Duodenal mucosa (tissue), 2 donors: ENCODE results near the gene PZP.
A peak's percentile ranks its signal among the peaks of the same experiment; 100 is the strongest.

Experiments
- H3K27ac ChIP-seq: one replicate; pipeline ENCODE4 v1.7.0; 2013; ENCODE audit warnings: low read depth, low read length
- H3K27me3 ChIP-seq, 2 donors: one replicate each; pipeline ENCODE4 v1.7.0; 2013; ENCODE audit warnings: low read length in 2 of 2, control low read depth in 1 of 2; ENCODE audit not compliant: insufficient read depth in 2 of 2, control insufficient read depth in 1 of 2
- H3K36me3 ChIP-seq, 2 donors: one replicate each; pipeline ENCODE4 v1.7.0; 2013; ENCODE audit warnings: low read length in 2 of 2, control low read depth in 1 of 2; ENCODE audit not compliant: insufficient read depth in 2 of 2, control insufficient read depth in 1 of 2
- H3K4me1 ChIP-seq, 2 donors: one replicate each; pipeline ENCODE4 v1.7.0; 2013; ENCODE audit warnings: low read length in 2 of 2, control low read depth in 1 of 2; ENCODE audit not compliant: insufficient read depth in 2 of 2, control insufficient read depth in 1 of 2
- H3K4me3 ChIP-seq, 2 donors: one replicate each; pipeline ENCODE4 v1.7.0; 2013; ENCODE audit warnings: low read length in 2 of 2, low read depth in 1 of 2
- H3K9ac ChIP-seq, 2 donors: one replicate each; pipeline ENCODE4 v1.7.0; 2013; ENCODE audit warnings: low read length in 2 of 2, low read depth in 1 of 2
- H3K9me3 ChIP-seq, 2 donors: one replicate each; pipeline ENCODE4 v1.7.0; 2013; ENCODE audit warnings: low read length in 2 of 2, control low read depth in 1 of 2; ENCODE audit not compliant: control insufficient read depth in 1 of 2

PZP gene

GRCh38 chr12:9127936-9128663, 80.1 kb downstream of the PZP start:
- Histone ChIP-seq H3K36me3 (no peaks in the 10 kb centered on the region), H3K4me3 (no peak overlapping the region), H3K4me1 (no peaks in the 10 kb centered on the region), H3K9ac (no peak overlapping the region), H3K9me3 (no peaks in the 10 kb centered on the region), H3K27me3 (no peaks in the 10 kb centered on the region), H3K27ac (no peak overlapping the region)

GRCh38 chr12:9127484-9127883, 80.7 kb downstream of the PZP start:
- Histone ChIP-seq H3K9ac (no peak overlapping the region), H3K27ac (no peak overlapping the region), H3K4me1 (no peaks in the 10 kb centered on the region), H3K27me3 (no peaks in the 10 kb centered on the region), H3K4me3 (no peak overlapping the region), H3K9me3 (no peaks in the 10 kb centered on the region), H3K36me3 (no peaks in the 10 kb centered on the region)

GRCh38 chr12:9124383-9125031, 83.7 kb downstream of the PZP start:
- no peak overlapping the region for H3K9ac ChIP-seq
- H3K4me1 ChIP-seq, result no peaks in the 10 kb centered on the region
- H3K4me3 ChIP-seq, result no peak overlapping the region
- no peaks in the 10 kb centered on the region for H3K27me3 ChIP-seq
- no peaks in the 10 kb centered on the region for H3K36me3 ChIP-seq
- H3K9me3 ChIP-seq, result no peaks in the 10 kb centered on the region
- peak overlapping the region; percentile 8 for H3K27ac ChIP-seq

- no peaks in the 10 kb centered on the region for H3K9me3 ChIP-seq
- no peak overlapping the region for H3K4me3 ChIP-seq
- H3K27ac ChIP-seq, result no peak overlapping the region
- H3K36me3 ChIP-seq, result no peaks in the 10 kb centered on the region
- H3K27me3 ChIP-seq, result no peaks in the 10 kb centered on the region
- H3K4me1 ChIP-seq, result no peaks in the 10 kb centered on the region
- no peak overlapping the region for H3K9ac ChIP-seq
Measured at GRCh38 chr12:9123781-9124382, 84.3 kb downstream of the PZP start.

DNA sequence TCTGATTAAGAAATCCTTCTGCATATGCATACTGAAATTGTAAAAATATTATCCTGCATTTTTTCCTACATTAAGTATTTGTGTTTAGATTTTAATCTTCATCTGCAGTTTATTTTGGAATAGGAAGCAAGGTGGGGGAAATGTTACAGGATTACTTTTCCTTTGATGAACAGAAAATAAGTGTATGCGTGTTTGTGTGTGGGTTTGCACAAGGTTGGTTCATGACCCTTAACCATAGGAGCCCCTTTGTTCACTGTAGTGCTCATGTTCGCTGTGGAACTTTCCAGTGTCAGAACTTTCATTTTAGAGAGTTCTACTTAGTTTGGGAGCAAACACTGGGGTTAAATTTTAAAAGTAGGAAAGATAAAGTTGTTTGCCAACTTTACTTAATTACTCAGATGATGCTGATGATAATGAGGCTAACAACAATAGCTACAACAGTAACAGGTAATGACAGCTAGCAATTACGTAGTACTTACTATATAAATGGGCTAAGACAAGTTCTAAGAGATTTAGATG, 86.0 kb downstream of the PZP start:
- H3K4me3 ChIP-seq, result no peak overlapping the region
- no peaks in the 10 kb centered on the region for H3K27me3 ChIP-seq
- H3K4me1 ChIP-seq, result no peaks in the 10 kb centered on the region
- H3K36me3 ChIP-seq, result no peaks in the 10 kb centered on the region
- H3K27ac ChIP-seq, result no peak overlapping the region
- H3K9me3 ChIP-seq, result no peaks in the 10 kb centered on the region
- H3K9ac ChIP-seq, result no peak overlapping the region

DNA sequence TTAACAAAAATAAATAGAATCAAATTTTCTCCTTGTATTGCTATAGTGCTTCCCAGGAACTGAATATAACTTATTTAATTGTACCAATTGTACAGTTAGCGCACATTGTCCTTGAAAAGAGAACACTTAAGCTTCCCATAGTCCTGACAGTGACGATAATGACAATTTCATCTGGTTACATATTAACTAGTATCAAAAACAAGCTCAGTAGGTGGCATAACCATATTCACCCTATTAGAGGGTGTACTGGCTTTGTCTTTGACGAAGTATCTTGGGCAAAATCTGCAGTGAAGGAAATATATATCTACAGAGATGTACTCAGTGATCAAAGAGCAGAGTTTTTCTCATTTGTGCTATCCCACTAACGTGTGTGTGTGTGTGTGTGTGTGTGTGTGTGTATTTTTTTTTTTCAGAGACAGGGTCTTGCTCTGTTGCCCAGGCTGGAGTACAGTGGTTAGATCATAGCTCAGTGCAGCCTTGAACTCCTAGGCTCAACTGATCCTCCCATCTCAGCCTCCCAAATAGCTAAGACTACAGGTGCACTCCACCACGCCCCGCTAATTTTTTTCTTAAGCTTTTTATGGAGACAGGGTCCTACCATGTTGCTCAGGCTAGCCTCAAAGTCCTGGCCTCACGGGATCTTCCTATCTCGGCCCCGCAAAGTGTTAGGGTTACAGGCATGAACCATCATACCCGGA, 87.6 kb downstream of the PZP start:
- H3K9me3 ChIP-seq, result no peaks in the 10 kb centered on the region
- H3K4me3 ChIP-seq, result no peak overlapping the region
- H3K9ac ChIP-seq, result no peak overlapping the region
- no peaks in the 10 kb centered on the region for H3K27me3 ChIP-seq
- H3K4me1 ChIP-seq, result no peaks in the 10 kb centered on the region
- H3K27ac ChIP-seq, result no peak overlapping the region
- no peaks in the 10 kb centered on the region for H3K36me3 ChIP-seq

DNA sequence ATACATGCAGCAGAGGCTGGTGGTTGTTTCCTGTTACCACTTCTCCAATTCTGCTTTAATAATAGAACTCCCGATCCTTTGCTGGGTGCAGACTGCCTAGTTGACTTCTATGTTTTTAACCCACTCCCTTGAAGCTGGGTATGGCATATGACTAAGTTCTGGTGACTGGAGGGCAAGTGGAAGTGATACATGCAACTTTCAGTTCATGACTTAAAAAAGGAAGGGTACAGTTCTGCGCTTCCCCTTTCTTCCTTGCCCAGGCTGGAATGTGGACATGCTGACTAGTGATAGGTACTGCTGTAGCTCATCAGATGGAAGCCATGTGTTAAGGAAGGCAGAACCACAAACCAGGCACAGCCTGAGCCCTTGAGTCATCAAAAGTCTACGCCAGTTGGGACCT, 90.0 kb downstream of the PZP start:
- no peaks in the 10 kb centered on the region for H3K27me3 ChIP-seq
- H3K9ac ChIP-seq, result no peak overlapping the region
- peak overlapping the region; percentile 8 for H3K27ac ChIP-seq
- no peaks in the 10 kb centered on the region for H3K9me3 ChIP-seq
- H3K4me1 ChIP-seq, result no peaks in the 10 kb centered on the region
- no peaks in the 10 kb centered on the region for H3K36me3 ChIP-seq
- no peak overlapping the region for H3K4me3 ChIP-seq

GRCh38 chr12:9115731-9116559, 92.2 kb downstream of the PZP start, which contains the start of gene A2M:
A2M (minus strand) TSS chr12:9115919; CDS start chr12:9115849, 70 bp downstream.
- no peaks in the 10 kb centered on the region for H3K27me3 ChIP-seq
- H3K4me3 ChIP-seq, result peak within 1 kb of the TSS; percentile 50 to 52
- H3K9me3 ChIP-seq, result no peaks in the 10 kb centered on the region
- H3K4me1 ChIP-seq, result no peaks in the 10 kb centered on the region
- peak within 1 kb of the TSS; percentile 39 for H3K27ac ChIP-seq
- peaks cover 0 to 3% of the 10 kb centered on the region in 2 donors for H3K36me3 ChIP-seq
- H3K9ac ChIP-seq, result no peak within 1 kb of the TSS

- Histone ChIP-seq H3K4me3 (peak overlapping the region; percentile 50 to 52), H3K9ac (no peak overlapping the region), H3K9me3 (no peaks in the 10 kb centered on the region), H3K27me3 (no peaks in the 10 kb centered on the region), H3K4me1 (no peaks in the 10 kb centered on the region), H3K27ac (no peak overlapping the region), H3K36me3 (peaks cover 0 to 3% of the 10 kb centered on the region in 2 donors)
Measured at GRCh38 chr12:9114946-9115345, 93.2 kb downstream of the PZP start.
